GM23338 (cell line): Measurements from ENCODE around the gene FBXO45. TPM values are rescaled to one million over a fixed set of nuclear protein-coding genes. Genes with fewer than 3 reads are reported as not detected.

Experiments
- ATAC-seq: fragments of 200-7000 bp; cut with Tn5 transposase; 3 replicates; pipeline ENCODE4 v1.9.1; 2020
- DNase-seq: peaks from one replicate; pipeline ENCODE4 v3.0.0-alpha.2; 2015; ENCODE audit warnings: low spot score
- H2AFZ ChIP-seq: fragments of 200-600 bp; sonication (generic); 2 replicates; pipeline ENCODE4 v1.8.0; 2016; ENCODE audit warnings: antibody characterized with exemption, mild to moderate bottlenecking, moderate library complexity
- H3F3A ChIP-seq: fragments of 200-600 bp; sonication (generic); replicated peaks from 2 replicates; pipeline ENCODE4 v1.8.0; 2017; ENCODE audit warnings: antibody characterized with exemption, mixed run types, low read depth
- H3K27ac ChIP-seq: fragments of 200-600 bp; sonication (generic); 2 replicates; pipeline ENCODE4 v1.6.1; 2016; ENCODE audit warnings: low read depth
- H3K27me3 ChIP-seq: fragments of 200-600 bp; sonication (generic); 2 replicates; pipeline ENCODE4 v1.8.0; 2016; ENCODE audit warnings: mild to moderate bottlenecking, mixed run types, moderate library complexity; ENCODE audit not compliant: insufficient read depth
- H3K36me3 ChIP-seq: fragments of 200-600 bp; sonication (generic); 2 replicates; pipeline ENCODE4 v1.8.0; 2016; ENCODE audit warnings: mild to moderate bottlenecking; ENCODE audit not compliant: insufficient read depth
- H3K4me1 ChIP-seq: fragments of 200-600 bp; sonication (generic); 2 replicates; pipeline ENCODE4 v1.8.0; 2016; ENCODE audit warnings: mild to moderate bottlenecking, moderate library complexity; ENCODE audit not compliant: insufficient read depth
- H3K4me2 ChIP-seq: fragments of 200-600 bp; sonication (generic); 2 replicates; pipeline ENCODE4 v1.7.1; 2017; ENCODE audit warnings: mixed run types
- H3K4me3 ChIP-seq: fragments of 200-600 bp; sonication (generic); 2 replicates; pipeline ENCODE4 v1.6.1; 2016; ENCODE audit warnings: mixed run types
- H3K79me2 ChIP-seq: fragments of 200-600 bp; sonication (generic); replicated peaks from 2 replicates; pipeline ENCODE4 v1.8.0; 2017; ENCODE audit warnings: mild to moderate bottlenecking; ENCODE audit not compliant: insufficient read depth
- H3K9me2 ChIP-seq: fragments of 200-600 bp; sonication (generic); 2 replicates; pipeline ENCODE4 v1.8.0; 2017; ENCODE audit not compliant: insufficient read depth
- H4K20me1 ChIP-seq: fragments of 200-600 bp; sonication (generic); replicated peaks from 2 replicates; pipeline ENCODE4 v1.8.0; 2017; ENCODE audit warnings: mild to moderate bottlenecking; ENCODE audit not compliant: insufficient read depth
- H3K27ac Mint-ChIP-seq: 2 replicates; pipeline ENCODE4 v1.8.0; 2020; ENCODE audit warnings: inconsistent platforms, mild to moderate bottlenecking, moderate library complexity, mixed read lengths
- H3K27me3 Mint-ChIP-seq: 3 replicates; pipeline ENCODE4 v1.8.0; 2022; ENCODE audit warnings: low read depth, mild to moderate bottlenecking, moderate library complexity, mixed read lengths, inconsistent platforms; ENCODE audit not compliant: insufficient read depth, poor library complexity
- H3K36me3 Mint-ChIP-seq: 3 replicates; pipeline ENCODE4 v1.8.0; 2021; ENCODE audit warnings: low read depth, mild to moderate bottlenecking, inconsistent platforms, moderate library complexity, mixed read lengths
- H3K4me1 Mint-ChIP-seq: 3 replicates; pipeline ENCODE4 v1.8.0; 2020; ENCODE audit warnings: mild to moderate bottlenecking, inconsistent platforms, mixed read lengths
- H3K4me3 Mint-ChIP-seq: 3 replicates; pipeline ENCODE4 v1.8.0; 2021; ENCODE audit warnings: moderate library complexity, mild to moderate bottlenecking, inconsistent platforms, mixed read lengths
- H3K9me3 Mint-ChIP-seq: 3 replicates; pipeline ENCODE4 v1.8.0; 2020; ENCODE audit warnings: moderate library complexity, mild to moderate bottlenecking, inconsistent platforms, mixed read lengths
- CREB1 ChIP-seq: fragments of 250-450 bp; sonication (Bioruptor Pico); IDR thresholded peaks from 2 replicates; pipeline ENCODE4 v1.5.0; 2020; ENCODE audit warnings: low read depth, mild to moderate bottlenecking, moderate library complexity
- NANOG ChIP-seq: IDR thresholded peaks from 2 replicates; pipeline ENCODE4 v1.6.1; 2016; ENCODE audit warnings: antibody characterized with exemption, borderline replicate concordance
- POLR2AphosphoS5 ChIP-seq: IDR thresholded peaks from 2 replicates; pipeline ENCODE4 v1.6.1; 2016; ENCODE audit warnings: antibody characterized with exemption, low read depth
- STAT1 ChIP-seq: IDR thresholded peaks from one replicate; pipeline ENCODE4 v1.6.1; 2016; ENCODE audit warnings: antibody characterized with exemption; ENCODE audit not compliant: unreplicated experiment
- ZNF114 ChIP-seq: fragments of 250-450 bp; sonication (Bioruptor Pico); IDR thresholded peaks from 2 replicates; pipeline ENCODE4 v1.5.0; 2020; ENCODE audit warnings: mild to moderate bottlenecking, moderate library complexity
- ZNF331 ChIP-seq: fragments of 250-450 bp; sonication (Bioruptor Pico); IDR thresholded peaks from 2 replicates; pipeline ENCODE4 v1.5.0; 2020; ENCODE audit warnings: low read depth, mild to moderate bottlenecking, moderate library complexity
- polyA plus RNA-seq: library from polyadenylated mRNA; unstranded; fragments of >200 nt; fragmentation: Nextera tagmentation; extraction: Ambion mirVana; gene quantifications from 2 replicates; pipeline ENCODE4 v1.2.1, GENCODE V29; 2016
- total RNA-seq: library from RNA; depleted of rRNA; stranded (reverse); fragments of >200 nt; shearing (Covaris generic); gene quantifications from 2 replicates; pipeline ENCODE4 v1.2.3, GENCODE V29; 2014
- TF ChIP-seq, protein P1 (sequence below): fragments of 250-450 bp; sonication (Bioruptor Pico); IDR thresholded peaks from 2 replicates; pipeline ENCODE4 v1.5.0; 2020; ENCODE audit warnings: mild to moderate bottlenecking, moderate library complexity
- TF ChIP-seq, protein P2 (sequence below), 2 experiments: fragments of 200-600 bp in 1 of 2; sonication (generic) in 1 of 2; conservative IDR thresholded peaks; 2 replicates each; pipeline versions ENCODE4 v1.5.1 to v1.6.1; 2016 to 2017; ENCODE audit warnings: antibody characterized with exemption in 2 of 2, low read depth in 2 of 2, mild to moderate bottlenecking in 2 of 2, moderate library complexity in 1 of 2
- TF ChIP-seq, protein P3 (sequence below): IDR thresholded peaks from 2 replicates; pipeline ENCODE4 v1.6.1; 2016; ENCODE audit warnings: antibody characterized with exemption

Gene FBXO45
- total and polyA plus RNA-seq, 2 experiments from 2014 or later, result 10.3 to 23.7 TPM

DNA sequence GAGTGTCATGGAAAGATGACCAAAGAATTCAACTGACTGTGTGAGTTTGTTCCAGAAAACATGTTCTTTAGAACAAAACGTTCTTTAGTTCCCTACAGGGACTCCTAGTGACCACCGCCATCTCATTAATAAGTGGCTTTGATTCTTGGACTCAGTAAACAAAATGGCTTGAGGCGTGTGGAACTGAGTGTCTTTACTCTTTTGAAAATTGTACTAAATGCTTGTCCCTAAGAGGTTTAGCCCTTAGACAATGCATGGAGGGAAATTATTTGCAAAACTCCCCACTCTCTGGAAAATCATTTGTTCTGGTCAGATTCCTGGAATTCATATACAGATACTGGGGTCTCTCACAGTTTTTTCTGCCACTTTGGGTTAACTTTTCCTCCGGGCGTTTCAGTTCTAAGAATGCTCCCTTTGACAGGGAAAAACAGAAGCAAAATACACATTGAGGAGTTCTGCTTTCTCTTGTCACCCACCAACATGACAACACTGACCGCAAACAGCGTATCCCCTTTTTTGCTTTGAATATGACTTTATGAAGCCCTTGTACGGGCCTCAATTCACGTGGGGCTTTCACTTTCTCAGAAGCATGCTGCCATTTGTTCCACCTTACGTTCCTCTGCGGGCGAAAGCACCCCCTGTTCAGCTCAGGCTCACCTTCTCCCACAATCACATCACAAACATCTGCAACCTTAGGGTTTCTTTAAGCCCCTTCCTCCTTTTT lies 55.8 kb downstream of the FBXO45 start:
- DNase-seq, result no peak
- no peaks in the 10 kb centered on the region for H3K36me3 ChIP-seq
- no peaks in the 10 kb centered on the region for H4K20me1 ChIP-seq
- no peaks in the 10 kb centered on the region for H3K9me2 ChIP-seq
- TF ChIP-seq CREB1 (no peak), STAT1 (no peak)
- TF ChIP-seq, protein P1, sequence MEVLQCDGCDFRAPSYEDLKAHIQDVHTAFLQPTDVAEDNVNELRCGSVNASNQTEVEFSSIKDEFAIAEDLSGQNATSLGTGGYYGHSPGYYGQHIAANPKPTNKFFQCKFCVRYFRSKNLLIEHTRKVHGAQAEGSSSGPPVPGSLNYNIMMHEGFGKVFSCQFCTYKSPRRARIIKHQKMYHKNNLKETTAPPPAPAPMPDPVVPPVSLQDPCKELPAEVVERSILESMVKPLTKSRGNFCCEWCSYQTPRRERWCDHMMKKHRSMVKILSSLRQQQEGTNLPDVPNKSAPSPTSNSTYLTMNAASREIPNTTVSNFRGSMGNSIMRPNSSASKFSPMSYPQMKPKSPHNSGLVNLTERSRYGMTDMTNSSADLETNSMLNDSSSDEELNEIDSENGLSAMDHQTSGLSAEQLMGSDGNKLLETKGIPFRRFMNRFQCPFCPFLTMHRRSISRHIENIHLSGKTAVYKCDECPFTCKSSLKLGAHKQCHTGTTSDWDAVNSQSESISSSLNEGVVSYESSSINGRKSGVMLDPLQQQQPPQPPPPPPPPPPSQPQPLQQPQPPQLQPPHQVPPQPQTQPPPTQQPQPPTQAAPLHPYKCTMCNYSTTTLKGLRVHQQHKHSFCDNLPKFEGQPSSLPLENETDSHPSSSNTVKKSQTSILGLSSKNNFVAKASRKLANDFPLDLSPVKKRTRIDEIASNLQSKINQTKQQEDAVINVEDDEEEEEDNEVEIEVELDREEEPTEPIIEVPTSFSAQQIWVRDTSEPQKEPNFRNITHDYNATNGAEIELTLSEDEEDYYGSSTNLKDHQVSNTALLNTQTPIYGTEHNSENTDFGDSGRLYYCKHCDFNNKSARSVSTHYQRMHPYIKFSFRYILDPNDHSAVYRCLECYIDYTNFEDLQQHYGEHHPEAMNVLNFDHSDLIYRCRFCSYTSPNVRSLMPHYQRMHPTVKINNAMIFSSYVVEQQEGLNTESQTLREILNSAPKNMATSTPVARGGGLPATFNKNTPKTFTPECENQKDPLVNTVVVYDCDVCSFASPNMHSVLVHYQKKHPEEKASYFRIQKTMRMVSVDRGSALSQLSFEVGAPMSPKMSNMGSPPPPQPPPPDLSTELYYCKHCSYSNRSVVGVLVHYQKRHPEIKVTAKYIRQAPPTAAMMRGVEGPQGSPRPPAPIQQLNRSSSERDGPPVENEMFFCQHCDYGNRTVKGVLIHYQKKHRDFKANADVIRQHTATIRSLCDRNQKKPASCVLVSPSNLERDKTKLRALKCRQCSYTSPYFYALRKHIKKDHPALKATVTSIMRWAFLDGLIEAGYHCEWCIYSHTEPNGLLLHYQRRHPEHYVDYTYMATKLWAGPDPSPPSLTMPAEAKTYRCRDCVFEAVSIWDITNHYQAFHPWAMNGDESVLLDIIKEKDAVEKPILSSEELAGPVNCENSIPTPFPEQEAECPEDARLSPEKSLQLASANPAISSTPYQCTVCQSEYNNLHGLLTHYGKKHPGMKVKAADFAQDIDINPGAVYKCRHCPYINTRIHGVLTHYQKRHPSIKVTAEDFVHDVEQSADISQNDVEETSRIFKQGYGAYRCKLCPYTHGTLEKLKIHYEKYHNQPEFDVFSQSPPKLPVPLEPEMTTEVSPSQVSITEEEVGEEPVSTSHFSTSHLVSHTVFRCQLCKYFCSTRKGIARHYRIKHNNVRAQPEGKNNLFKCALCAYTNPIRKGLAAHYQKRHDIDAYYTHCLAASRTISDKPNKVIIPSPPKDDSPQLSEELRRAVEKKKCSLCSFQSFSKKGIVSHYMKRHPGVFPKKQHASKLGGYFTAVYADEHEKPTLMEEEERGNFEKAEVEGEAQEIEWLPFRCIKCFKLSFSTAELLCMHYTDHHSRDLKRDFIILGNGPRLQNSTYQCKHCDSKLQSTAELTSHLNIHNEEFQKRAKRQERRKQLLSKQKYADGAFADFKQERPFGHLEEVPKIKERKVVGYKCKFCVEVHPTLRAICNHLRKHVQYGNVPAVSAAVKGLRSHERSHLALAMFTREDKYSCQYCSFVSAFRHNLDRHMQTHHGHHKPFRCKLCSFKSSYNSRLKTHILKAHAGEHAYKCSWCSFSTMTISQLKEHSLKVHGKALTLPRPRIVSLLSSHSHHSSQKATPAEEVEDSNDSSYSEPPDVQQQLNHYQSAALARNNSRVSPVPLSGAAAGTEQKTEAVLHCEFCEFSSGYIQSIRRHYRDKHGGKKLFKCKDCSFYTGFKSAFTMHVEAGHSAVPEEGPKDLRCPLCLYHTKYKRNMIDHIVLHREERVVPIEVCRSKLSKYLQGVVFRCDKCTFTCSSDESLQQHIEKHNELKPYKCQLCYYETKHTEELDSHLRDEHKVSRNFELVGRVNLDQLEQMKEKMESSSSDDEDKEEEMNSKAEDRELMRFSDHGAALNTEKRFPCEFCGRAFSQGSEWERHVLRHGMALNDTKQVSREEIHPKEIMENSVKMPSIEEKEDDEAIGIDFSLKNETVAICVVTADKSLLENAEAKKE, result no peak
- H3K4me1 ChIP-seq, result peaks cover 12% of the 10 kb centered on the region
- H3K27ac Mint-ChIP-seq, result no peak overlapping the region
- peak overlapping the region; percentile 70; the same call in 1 of the 2 replicates for H2AFZ ChIP-seq
- no peak overlapping the region for H3K4me2 ChIP-seq
- H3K27ac ChIP-seq, result no peak overlapping the region
- H3K4me1 Mint-ChIP-seq, result peaks cover 24% of the 10 kb centered on the region
- no peak overlapping the region for H3K4me3 Mint-ChIP-seq
- 0 out of 2 replicates have a peak, but pooled peaks cover 7% of the 10 kb centered on the region for H3F3A ChIP-seq
- H3K9me3 Mint-ChIP-seq, result no peaks in the 10 kb centered on the region
- H3K4me3 ChIP-seq, result no peak overlapping the region
- H3K27me3 ChIP-seq, result no peaks in the 10 kb centered on the region
- no peaks in the 10 kb centered on the region for H3K79me2 ChIP-seq
- no peak for ATAC-seq
- no peaks in the 10 kb centered on the region for H3K27me3 Mint-ChIP-seq
- H3K36me3 Mint-ChIP-seq, result no peaks in the 10 kb centered on the region

DNA sequence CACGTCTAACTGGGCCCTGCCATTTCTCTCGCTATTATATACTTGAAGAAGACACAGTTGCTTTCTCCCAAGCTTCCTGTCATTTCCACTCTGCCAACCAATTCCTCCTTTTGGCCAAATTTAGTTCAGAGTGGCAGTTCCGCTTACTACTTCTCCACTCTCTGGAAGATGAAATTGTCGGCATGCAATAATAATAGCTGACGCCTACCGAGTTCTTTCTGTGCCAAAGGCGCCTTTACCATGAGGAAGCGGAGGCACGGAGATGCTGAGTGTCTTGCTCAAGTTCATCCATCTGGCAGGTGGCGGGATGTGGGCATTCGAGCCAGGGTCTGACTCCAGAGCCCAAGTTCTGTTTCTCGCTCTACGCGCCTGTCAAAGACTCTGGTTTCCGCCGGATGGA lies 56.4 kb downstream of the FBXO45 start:
- ATAC-seq, result no peak
- Histone ChIP-seq H3F3A (0 out of 2 replicates have a peak, but pooled peaks cover 7% of the 10 kb centered on the region), H2AFZ (peak overlapping the region; percentile 70; the same call in 1 of the 2 replicates), H3K27ac (no peak overlapping the region), H3K27me3 (no peaks in the 10 kb centered on the region), H3K79me2 (no peaks in the 10 kb centered on the region), H3K4me1 (peaks cover 8% of the 10 kb centered on the region), H3K36me3 (no peaks in the 10 kb centered on the region), H3K4me3 (no peak overlapping the region), H4K20me1 (no peaks in the 10 kb centered on the region), H3K4me2 (no peak overlapping the region), H3K9me2 (no peaks in the 10 kb centered on the region)
- Mint-ChIP-seq H3K9me3 (no peaks in the 10 kb centered on the region), H3K36me3 (no peaks in the 10 kb centered on the region), H3K4me3 (no peak overlapping the region), H3K27ac (no peak overlapping the region), H3K4me1 (peaks cover 20% of the 10 kb centered on the region; the same call in 2 of the 3 replicates), H3K27me3 (peaks cover 2% of the 10 kb centered on the region)
- no peak for DNase-seq
- TF ChIP-seq, protein P2, sequence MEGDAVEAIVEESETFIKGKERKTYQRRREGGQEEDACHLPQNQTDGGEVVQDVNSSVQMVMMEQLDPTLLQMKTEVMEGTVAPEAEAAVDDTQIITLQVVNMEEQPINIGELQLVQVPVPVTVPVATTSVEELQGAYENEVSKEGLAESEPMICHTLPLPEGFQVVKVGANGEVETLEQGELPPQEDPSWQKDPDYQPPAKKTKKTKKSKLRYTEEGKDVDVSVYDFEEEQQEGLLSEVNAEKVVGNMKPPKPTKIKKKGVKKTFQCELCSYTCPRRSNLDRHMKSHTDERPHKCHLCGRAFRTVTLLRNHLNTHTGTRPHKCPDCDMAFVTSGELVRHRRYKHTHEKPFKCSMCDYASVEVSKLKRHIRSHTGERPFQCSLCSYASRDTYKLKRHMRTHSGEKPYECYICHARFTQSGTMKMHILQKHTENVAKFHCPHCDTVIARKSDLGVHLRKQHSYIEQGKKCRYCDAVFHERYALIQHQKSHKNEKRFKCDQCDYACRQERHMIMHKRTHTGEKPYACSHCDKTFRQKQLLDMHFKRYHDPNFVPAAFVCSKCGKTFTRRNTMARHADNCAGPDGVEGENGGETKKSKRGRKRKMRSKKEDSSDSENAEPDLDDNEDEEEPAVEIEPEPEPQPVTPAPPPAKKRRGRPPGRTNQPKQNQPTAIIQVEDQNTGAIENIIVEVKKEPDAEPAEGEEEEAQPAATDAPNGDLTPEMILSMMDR (conservative IDR thresholded peaks at IDR 0.05; ENCODE audit: low read depth in 2 of 2), result no peak
- TF ChIP-seq ZNF114 (CRISPR knock-in tag), result no peak
- no peak for TF ChIP-seq POLR2AphosphoS5
- TF ChIP-seq ZNF331 (CRISPR knock-in tag), result no peak
- no peak for TF ChIP-seq STAT1
- TF ChIP-seq, protein P3, sequence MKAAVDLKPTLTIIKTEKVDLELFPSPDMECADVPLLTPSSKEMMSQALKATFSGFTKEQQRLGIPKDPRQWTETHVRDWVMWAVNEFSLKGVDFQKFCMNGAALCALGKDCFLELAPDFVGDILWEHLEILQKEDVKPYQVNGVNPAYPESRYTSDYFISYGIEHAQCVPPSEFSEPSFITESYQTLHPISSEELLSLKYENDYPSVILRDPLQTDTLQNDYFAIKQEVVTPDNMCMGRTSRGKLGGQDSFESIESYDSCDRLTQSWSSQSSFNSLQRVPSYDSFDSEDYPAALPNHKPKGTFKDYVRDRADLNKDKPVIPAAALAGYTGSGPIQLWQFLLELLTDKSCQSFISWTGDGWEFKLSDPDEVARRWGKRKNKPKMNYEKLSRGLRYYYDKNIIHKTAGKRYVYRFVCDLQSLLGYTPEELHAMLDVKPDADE, result no peak
- no peak for TF ChIP-seq NANOG
